Cardiac fibroblast (primary cell): ENCODE results near the gene KRTAP3-2.

Source experiments
- DNase-seq, 2 donors: peaks; one replicate each; pipeline versions ENCODE4 v3.0.0 to v3.0.0-alpha.2; 2010; ENCODE audit warnings: low read depth in 2 of 2
- H3K4me3 ChIP-seq, 2 donors: replicated peaks in 1 of 2; 1 replicate in 1 of 2; 2 replicates in 1 of 2; pipeline ENCODE4 v1.5.1; 2011; ENCODE audit warnings: low read depth in 2 of 2, low read length in 2 of 2, mild to moderate bottlenecking in 2 of 2, moderate library complexity in 1 of 2
- CTCF ChIP-seq: IDR thresholded peaks from one replicate; pipeline ENCODE4 v1.5.1; 2011; ENCODE audit warnings: low read depth, mild to moderate bottlenecking, low read length, inconsistent platforms

The KRTAP3-2 gene

GRCh38 chr17:40997361-40997760 lies 2.3 kb downstream of the KRTAP3-2 start:
- TF ChIP-seq CTCF: no peak

GRCh38 chr17:40996829-40997228 lies 2.9 kb downstream of the KRTAP3-2 start:
- DNase-seq: no peak
- H3K4me3 ChIP-seq: no peak overlapping the region
- no peak for TF ChIP-seq CTCF

More at GRCh38 chr17:40997361-40997760, 2.3 kb downstream of the KRTAP3-2 start:
- no peak overlapping the region for H3K4me3 ChIP-seq
- no peak for DNase-seq

GRCh38 chr17:40995116-40995515 lies 4.6 kb downstream of the KRTAP3-2 start:
- H3K4me3 ChIP-seq: no peak overlapping the region
- TF ChIP-seq CTCF: no peak
- no peak for DNase-seq

- TF ChIP-seq CTCF: no peak
- DNase-seq: no peak
- no peak within 1 kb of the TSS for H3K4me3 ChIP-seq
Measured at GRCh38 chr17:40993839-40994238, 5.9 kb downstream of the KRTAP3-2 start, which contains the start of gene KRTAP3-3. Gene KRTAP3-3, minus strand, starts transcription at chr17:40994164. Its CDS starts 67 bp downstream, at chr17:40994097.

- H3K4me3 ChIP-seq: no peak overlapping the region
- TF ChIP-seq CTCF: no peak
- DNase-seq: no peak
Measured at GRCh38 chr17:40993084-40993483, 6.6 kb downstream of the KRTAP3-2 start.

- no peak overlapping the region for H3K4me3 ChIP-seq
- no peak for TF ChIP-seq CTCF
- no peak for DNase-seq
Measured at GRCh38 chr17:40992666-40993065, 7.0 kb downstream of the KRTAP3-2 start.

- no peak for DNase-seq
- TF ChIP-seq CTCF: no peak
- no peak overlapping the region for H3K4me3 ChIP-seq
Measured at GRCh38 chr17:40986920-40987319, 12.8 kb downstream of the KRTAP3-2 start.
